Suprapubic skin (tissue), 4 donors: Measurements from ENCODE around the gene ZDHHC1. TPM values are rescaled to one million over a fixed set of nuclear protein-coding genes. Genes with fewer than 3 reads are reported as not detected.
"Not testable (repeated sequence)": the region's sequence is repeated elsewhere in the genome, so short reads cannot be mapped to it uniquely, and the experiment has no call there.

ENCODE experiments used
- DNase-seq, 2 donors: peaks; one replicate each; pipeline ENCODE4 v3.0.0-alpha.2; 2019; ENCODE audit warnings: low spot score in 2 of 2
- H3K27ac ChIP-seq: fragments of 200-600 bp; sonication (generic); one replicate; pipeline ENCODE4 v1.5.1; 2019
- H3K27me3 ChIP-seq: fragments of 200-600 bp; sonication (generic); one replicate; pipeline ENCODE4 v1.5.1; 2019
- H3K36me3 ChIP-seq: fragments of 200-600 bp; sonication (generic); one replicate; pipeline ENCODE4 v1.5.1; 2019
- H3K4me1 ChIP-seq: fragments of 200-600 bp; sonication (generic); one replicate; pipeline ENCODE4 v1.5.1; 2019
- H3K4me3 ChIP-seq: fragments of 200-600 bp; sonication (generic); one replicate; pipeline ENCODE4 v1.5.1; 2019; ENCODE audit warnings: mild to moderate bottlenecking
- H3K9me3 ChIP-seq: fragments of 200-600 bp; sonication (generic); one replicate; pipeline ENCODE4 v1.5.1; 2019
- EP300 ChIP-seq: sonication (generic); formaldehyde crosslinking; IDR thresholded peaks from one replicate; pipeline ENCODE4 v1.6.1; 2017; ENCODE audit warnings: antibody characterized with exemption
- POLR2A ChIP-seq, 2 donors: fragments of 450-650 bp; IDR thresholded peaks; one replicate each; pipeline ENCODE4 v1.6.1; 2017; ENCODE audit warnings: antibody characterized with exemption in 2 of 2, mild to moderate bottlenecking in 2 of 2, moderate library complexity in 2 of 2
- POLR2AphosphoS5 ChIP-seq, 3 donors: sonication (generic); formaldehyde crosslinking; IDR thresholded peaks; one replicate each; pipeline ENCODE4 v1.6.1; 2017; ENCODE audit warnings: antibody characterized with exemption in 3 of 3
- WGBS: methylation state at CpG from one replicate; pipeline ENCODE4 v1.1.5; 2018; 5-methylcytosine and 5-hydroxymethylcytosine counted together
- total RNA-seq, 4 donors: library from RNA; depleted of rRNA; stranded (reverse); fragments of >200 nt; gene quantifications; one replicate each; pipeline ENCODE4 v1.1.0, GENCODE V29; 2016
- TF ChIP-seq, protein P1 (sequence below), 2 donors: fragments of 200-600 bp in 1 of 2; fragments of 450-650 bp in 1 of 2; sonication (generic) in 1 of 2; IDR thresholded peaks; one replicate each; pipeline ENCODE4 v1.5.1; 2016 to 2019; ENCODE audit warnings: antibody characterized with exemption in 2 of 2, mild to moderate bottlenecking in 1 of 2, moderate library complexity in 1 of 2

ZDHHC1 gene
- total RNA-seq, 4 donors from 2014 or later, result 14.0 to 31.0 (median 23.8) TPM

DNA sequence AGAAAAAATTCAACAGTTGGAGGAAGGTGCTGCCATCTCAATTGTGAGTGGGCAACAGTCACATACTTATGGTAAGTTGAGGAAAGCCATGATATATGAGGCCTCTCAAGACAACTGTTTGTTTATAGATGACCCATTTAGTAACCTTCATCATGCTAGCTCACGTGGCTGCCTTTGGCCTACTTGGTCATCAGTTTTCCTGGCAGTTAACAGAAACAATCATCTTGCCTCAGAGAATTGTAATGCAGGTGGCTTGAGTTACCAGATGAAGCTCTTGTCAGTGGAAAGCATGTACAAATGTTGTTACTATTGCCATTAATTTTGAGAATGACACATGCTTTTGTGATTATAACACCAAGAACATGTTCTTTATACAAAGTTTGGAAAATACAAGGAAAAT lies 37.6 kb downstream of the ZDHHC1 start:
- Histone ChIP-seq H3K27me3 (no peaks in the 10 kb centered on the region), H3K9me3 (no peaks in the 10 kb centered on the region), H3K4me3 (no peak overlapping the region), H3K4me1 (no peaks in the 10 kb centered on the region), H3K27ac (no peak overlapping the region), H3K36me3 (no peaks in the 10 kb centered on the region)
- no peak for DNase-seq
- 80% methylated on average over 1 of the region's 1 CpG for WGBS
- TF ChIP-seq POLR2A (IDR thresholded peaks at IDR 0.05) (no peak), EP300 (no peak), POLR2AphosphoS5 (IDR thresholded peaks at IDR 0.05) (no peak)
- TF ChIP-seq, protein P1, sequence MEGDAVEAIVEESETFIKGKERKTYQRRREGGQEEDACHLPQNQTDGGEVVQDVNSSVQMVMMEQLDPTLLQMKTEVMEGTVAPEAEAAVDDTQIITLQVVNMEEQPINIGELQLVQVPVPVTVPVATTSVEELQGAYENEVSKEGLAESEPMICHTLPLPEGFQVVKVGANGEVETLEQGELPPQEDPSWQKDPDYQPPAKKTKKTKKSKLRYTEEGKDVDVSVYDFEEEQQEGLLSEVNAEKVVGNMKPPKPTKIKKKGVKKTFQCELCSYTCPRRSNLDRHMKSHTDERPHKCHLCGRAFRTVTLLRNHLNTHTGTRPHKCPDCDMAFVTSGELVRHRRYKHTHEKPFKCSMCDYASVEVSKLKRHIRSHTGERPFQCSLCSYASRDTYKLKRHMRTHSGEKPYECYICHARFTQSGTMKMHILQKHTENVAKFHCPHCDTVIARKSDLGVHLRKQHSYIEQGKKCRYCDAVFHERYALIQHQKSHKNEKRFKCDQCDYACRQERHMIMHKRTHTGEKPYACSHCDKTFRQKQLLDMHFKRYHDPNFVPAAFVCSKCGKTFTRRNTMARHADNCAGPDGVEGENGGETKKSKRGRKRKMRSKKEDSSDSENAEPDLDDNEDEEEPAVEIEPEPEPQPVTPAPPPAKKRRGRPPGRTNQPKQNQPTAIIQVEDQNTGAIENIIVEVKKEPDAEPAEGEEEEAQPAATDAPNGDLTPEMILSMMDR (IDR thresholded peaks at IDR 0.05), result no peak

DNA sequence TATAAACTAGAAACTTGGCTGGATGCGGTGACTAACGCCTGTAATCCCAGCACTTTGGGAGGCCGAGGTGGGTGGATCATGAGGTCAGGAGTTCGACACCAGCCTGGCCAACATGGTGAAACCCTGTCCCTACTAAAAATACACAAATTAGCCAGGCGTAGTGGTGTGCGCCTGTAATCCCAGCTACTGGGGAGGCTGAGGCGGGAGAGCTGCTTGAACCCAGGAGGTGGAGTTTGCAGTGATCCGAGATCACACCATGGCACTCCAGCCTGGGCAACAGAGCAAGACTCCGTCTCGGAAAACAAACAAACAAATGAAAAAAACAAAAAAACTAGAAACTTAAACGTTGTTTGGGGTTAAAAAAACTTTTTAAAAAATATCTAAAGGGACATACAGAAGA lies 40.3 kb downstream of the ZDHHC1 start:
- not testable (repeated sequence) for H3K36me3 ChIP-seq, H3K9me3 ChIP-seq, H3K4me1 ChIP-seq, DNase-seq, H3K27me3 ChIP-seq, H3K27ac ChIP-seq, H3K4me3 ChIP-seq
- WGBS, result 93% methylated on average over 11 of the region's 11 CpGs

DNA sequence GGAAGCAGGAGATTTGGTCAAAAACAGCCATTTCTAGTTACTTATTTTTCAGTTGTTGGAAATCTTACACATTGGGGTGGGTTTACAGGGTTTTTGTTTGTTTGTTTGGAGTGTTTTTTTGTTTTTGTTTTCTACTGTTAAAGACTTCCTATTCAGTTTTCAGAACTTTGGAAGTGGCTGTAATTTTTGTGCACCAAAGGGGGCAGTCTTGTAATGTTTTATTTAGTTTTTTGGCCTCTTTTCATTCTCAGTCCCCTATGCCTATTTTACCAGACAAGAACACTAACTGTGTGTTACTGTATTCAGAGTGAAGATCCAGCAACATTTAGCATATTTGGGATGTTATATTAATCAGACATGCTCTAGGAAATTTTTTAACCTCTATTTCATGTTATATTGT lies 43.6 kb downstream of the ZDHHC1 start:
- Histone ChIP-seq H3K9me3 (no peaks in the 10 kb centered on the region), H3K36me3 (no peaks in the 10 kb centered on the region), H3K27me3 (no peaks in the 10 kb centered on the region), H3K4me1 (no peaks in the 10 kb centered on the region), H3K27ac (no peak overlapping the region), H3K4me3 (no peak overlapping the region)
- TF ChIP-seq, protein P1 (IDR thresholded peaks at IDR 0.05), result peak; percentile 21 to 32
- TF ChIP-seq POLR2AphosphoS5 (IDR thresholded peaks at IDR 0.05) (no peak), POLR2A (IDR thresholded peaks at IDR 0.05) (no peak)
- DNase-seq, result no peak

DNA sequence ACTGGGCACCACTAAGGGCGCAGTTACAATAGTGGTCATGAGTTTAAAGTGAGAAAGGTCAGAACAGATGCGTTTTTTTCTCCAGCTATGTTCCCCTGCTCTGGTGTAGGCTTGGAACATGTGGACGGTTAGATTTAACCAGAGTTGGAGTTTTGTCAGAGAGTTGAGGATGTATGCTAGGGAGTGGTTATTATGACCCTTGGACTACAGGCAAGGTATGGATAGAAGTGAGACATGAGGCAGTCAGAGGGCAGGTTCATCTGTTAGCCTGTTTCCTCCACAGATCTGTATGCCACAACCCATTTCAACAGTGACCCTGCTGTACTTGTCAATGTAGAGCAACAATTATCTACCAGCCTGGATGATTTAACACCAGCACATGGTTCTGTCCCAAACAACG lies 45.6 kb downstream of the ZDHHC1 start:
- no peaks in the 10 kb centered on the region for H3K27me3 ChIP-seq
- H3K9me3 ChIP-seq, result no peaks in the 10 kb centered on the region
- no peak for TF ChIP-seq EP300
- TF ChIP-seq, protein P1 (IDR thresholded peaks at IDR 0.05), result no peak
- no peak overlapping the region for H3K27ac ChIP-seq
- WGBS, result 89% methylated on average over 4 of the region's 4 CpGs
- H3K4me3 ChIP-seq, result no peak overlapping the region
- no peaks in the 10 kb centered on the region for H3K4me1 ChIP-seq
- DNase-seq, result no peak
- H3K36me3 ChIP-seq, result no peaks in the 10 kb centered on the region

DNA sequence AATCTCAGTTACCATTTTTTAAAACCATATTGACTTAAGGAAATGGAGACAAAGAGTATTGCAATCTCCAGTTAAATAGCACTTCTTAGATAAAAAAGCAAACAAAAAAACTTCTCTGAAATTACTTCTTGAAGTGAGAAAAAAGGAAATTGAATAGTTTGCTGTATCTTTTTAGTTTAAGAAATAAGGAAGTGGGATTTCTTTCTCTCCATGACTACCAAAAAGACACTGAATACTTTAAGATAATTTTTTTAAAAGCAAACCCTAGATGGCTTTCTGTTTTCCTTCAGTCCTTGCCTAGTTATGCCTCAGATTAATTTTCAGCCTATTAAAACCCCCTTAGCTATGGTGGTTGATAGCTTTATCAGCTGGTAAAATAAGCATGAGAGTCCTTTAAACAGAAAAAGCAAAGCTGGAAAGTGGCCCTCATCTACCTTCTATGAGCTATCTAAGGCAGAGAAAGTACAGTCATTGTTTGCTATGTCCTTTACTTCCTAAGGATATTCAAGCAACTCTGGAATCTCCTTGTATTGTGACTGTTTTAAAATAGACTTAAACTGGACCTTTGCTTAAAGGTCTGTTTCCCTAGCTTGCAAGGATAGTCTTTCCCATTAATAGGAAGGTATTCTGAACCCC lies 51.6 kb downstream of the ZDHHC1 start:
- TF ChIP-seq, protein P1 (IDR thresholded peaks at IDR 0.05), result no peak
- no peak for TF ChIP-seq EP300
- TF ChIP-seq POLR2AphosphoS5 (IDR thresholded peaks at IDR 0.05), result no peak
- no peak for TF ChIP-seq POLR2A (IDR thresholded peaks at IDR 0.05)
- Histone ChIP-seq H3K27ac (peak overlapping the region; percentile 5), H3K4me3 (no peak overlapping the region), H3K27me3 (no peaks in the 10 kb centered on the region), H3K9me3 (no peaks in the 10 kb centered on the region), H3K36me3 (no peaks in the 10 kb centered on the region), H3K4me1 (no peaks in the 10 kb centered on the region)
- no peak for DNase-seq

DNA sequence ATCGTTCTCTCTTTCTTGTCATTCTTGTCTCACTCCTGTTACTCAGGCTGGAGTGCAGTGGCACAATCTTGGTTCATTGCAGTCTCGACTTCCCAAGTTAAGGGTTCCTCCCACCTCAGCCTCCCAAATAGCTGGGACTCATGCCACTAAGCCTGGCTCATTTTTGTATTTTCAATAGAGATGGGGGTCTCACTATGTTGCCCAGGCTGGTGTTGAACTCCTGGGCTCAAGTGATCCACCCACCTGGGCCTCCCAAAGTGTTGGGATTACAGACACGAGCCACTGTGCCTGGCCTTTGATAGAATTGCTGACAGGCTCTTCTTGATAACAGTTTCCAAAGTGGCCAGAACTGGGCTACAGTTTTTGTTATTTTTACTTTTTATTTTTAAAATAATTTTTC lies 55.2 kb downstream of the ZDHHC1 start:
- Histone ChIP-seq H3K4me1 (no peaks in the 10 kb centered on the region), H3K9me3 (no peaks in the 10 kb centered on the region), H3K4me3 (no peak overlapping the region), H3K27ac (no peak overlapping the region), H3K36me3 (no peaks in the 10 kb centered on the region), H3K27me3 (no peaks in the 10 kb centered on the region)
- TF ChIP-seq, protein P1 (IDR thresholded peaks at IDR 0.05), result no peak
- TF ChIP-seq POLR2AphosphoS5 (IDR thresholded peaks at IDR 0.05) (no peak), EP300 (no peak), POLR2A (IDR thresholded peaks at IDR 0.05) (no peak)
- WGBS, result 82% methylated on average over 3 of the region's 3 CpGs
- no peak for DNase-seq

DNA sequence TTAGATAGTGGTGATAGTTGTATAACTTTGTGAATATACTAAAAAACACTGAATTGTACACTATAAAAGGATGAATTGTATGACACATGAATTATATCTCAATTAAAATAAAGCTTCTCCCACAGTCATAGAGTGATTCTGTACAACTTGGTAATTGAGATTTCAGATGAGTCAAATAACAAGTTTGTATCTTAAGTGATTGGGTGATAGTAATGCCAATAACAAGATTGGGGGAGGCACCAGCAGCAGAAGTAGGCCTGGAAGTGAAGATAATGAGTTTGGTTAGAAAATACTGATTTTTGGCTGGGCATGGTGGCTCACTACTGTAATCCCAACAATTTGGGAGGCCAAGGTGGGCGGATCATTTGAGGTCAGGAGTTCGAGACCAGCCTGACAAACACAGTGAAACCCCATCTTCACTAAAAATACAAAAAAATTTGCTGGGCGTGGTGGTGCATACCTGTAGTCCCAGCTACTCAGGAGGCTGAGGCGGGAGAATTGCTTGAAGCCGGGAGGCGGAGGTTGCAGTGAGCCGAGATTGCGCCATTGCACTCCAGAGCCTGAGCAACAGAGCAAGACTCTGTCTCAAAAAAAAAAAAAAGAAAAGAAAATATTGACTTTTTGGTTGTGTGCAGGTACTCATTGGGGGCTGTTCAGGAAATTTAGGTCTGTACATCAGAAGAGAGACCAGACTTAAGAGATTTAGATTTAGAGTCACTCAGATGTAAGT lies 56.6 kb downstream of the ZDHHC1 start:
- not testable (repeated sequence) for H3K27me3 ChIP-seq, H3K4me1 ChIP-seq, H3K27ac ChIP-seq, H3K9me3 ChIP-seq, DNase-seq, H3K4me3 ChIP-seq, H3K36me3 ChIP-seq
- 95% methylated on average over 8 of the region's 8 CpGs for WGBS
